Activated naive CD8-positive, alpha-beta T cell treated with anti-CD3 and anti-CD28 coated beads, Interleukin-2, amount 50 U/mL, for 24 hours (primary cell): ENCODE data around the gene UTP15.
A peak's percentile ranks its signal among the peaks of the same experiment; 100 is the strongest.

Experiments used
- ATAC-seq: fragments of 150-1000 bp; cut with Tn5 transposase; one replicate; pipeline ENCODE4 v1.10.0; 2021
- DNase-seq: peaks from one replicate; pipeline ENCODE4 v3.0.0; 2021
- H3K27ac Mint-ChIP-seq: one replicate; pipeline ENCODE4 v1.8.0; 2021; ENCODE audit warnings: mild to moderate bottlenecking, mixed read lengths
- H3K27me3 Mint-ChIP-seq: one replicate; pipeline ENCODE4 v1.8.0; 2021; ENCODE audit warnings: mixed read lengths
- H3K36me3 Mint-ChIP-seq: one replicate; pipeline ENCODE4 v1.8.0; 2021; ENCODE audit warnings: low read depth, mixed read lengths
- H3K4me1 Mint-ChIP-seq: one replicate; pipeline ENCODE4 v1.8.0; 2021; ENCODE audit warnings: mixed read lengths
- H3K4me3 Mint-ChIP-seq: one replicate; pipeline ENCODE4 v1.8.0; 2021; ENCODE audit warnings: mild to moderate bottlenecking, moderate library complexity, mixed read lengths
- H3K9me3 Mint-ChIP-seq: one replicate; pipeline ENCODE4 v1.8.0; 2021; ENCODE audit warnings: mixed read lengths

Gene UTP15

GRCh38 chr5:73565139-73565968, at the start of gene UTP15, which contains the start of gene ANKRA2:
TSS of gene UTP15 (plus strand) at chr5:73565743. CDS start at chr5:73567345, 1,602 bp downstream.
TSS of gene ANKRA2 (minus strand) at chr5:73565639. CDS start at chr5:73562881, 2,758 bp downstream.
- Mint-ChIP-seq H3K4me1 (peaks cover 42% of the 10 kb centered on the region), H3K36me3 (peaks cover 24% of the 10 kb centered on the region), H3K4me3 (peak within 1 kb of the TSS; percentile 91), H3K27me3 (no peaks in the 10 kb centered on the region), H3K27ac (peak within 1 kb of the TSS; percentile 96), H3K9me3 (no peaks in the 10 kb centered on the region)
- peak; percentile 97 for ATAC-seq
- DNase-seq: peak; percentile 99

GRCh38 chr5:73519531-73520283, 45.8 kb upstream of the UTP15 start:
- H3K4me1 Mint-ChIP-seq: peaks cover 9% of the 10 kb centered on the region
- no peaks in the 10 kb centered on the region for H3K36me3 Mint-ChIP-seq
- no peak overlapping the region for H3K4me3 Mint-ChIP-seq
- no peaks in the 10 kb centered on the region for H3K9me3 Mint-ChIP-seq
- peak; percentile 67 for DNase-seq
- peak; percentile 98 for ATAC-seq
- H3K27me3 Mint-ChIP-seq: no peaks in the 10 kb centered on the region
- no peak overlapping the region for H3K27ac Mint-ChIP-seq

GRCh38 chr5:73522989-73523388, 42.6 kb upstream of the UTP15 start:
- Mint-ChIP-seq H3K36me3 (no peaks in the 10 kb centered on the region), H3K4me3 (no peak overlapping the region), H3K27me3 (peaks cover 3% of the 10 kb centered on the region), H3K4me1 (peaks cover 9% of the 10 kb centered on the region), H3K9me3 (no peaks in the 10 kb centered on the region), H3K27ac (no peak overlapping the region)
- DNase-seq (no peak), ATAC-seq (no peak)

GRCh38 chr5:73523861-73524260, 41.7 kb upstream of the UTP15 start:
- Mint-ChIP-seq H3K27ac (no peak overlapping the region), H3K4me3 (no peak overlapping the region), H3K9me3 (no peaks in the 10 kb centered on the region), H3K36me3 (no peaks in the 10 kb centered on the region), H3K4me1 (peaks cover 9% of the 10 kb centered on the region), H3K27me3 (peaks cover 3% of the 10 kb centered on the region)
- ATAC-seq (no peak), DNase-seq (no peak)

GRCh38 chr5:73525606-73526203, 39.8 kb upstream of the UTP15 start:
- H3K27ac Mint-ChIP-seq: no peak overlapping the region
- ATAC-seq: no peak
- H3K36me3 Mint-ChIP-seq: no peaks in the 10 kb centered on the region
- peaks cover 9% of the 10 kb centered on the region for H3K27me3 Mint-ChIP-seq
- H3K4me1 Mint-ChIP-seq: peaks cover 5% of the 10 kb centered on the region
- H3K4me3 Mint-ChIP-seq: no peak overlapping the region
- no peak for DNase-seq
- no peaks in the 10 kb centered on the region for H3K9me3 Mint-ChIP-seq

GRCh38 chr5:73528248-73528647, 37.3 kb upstream of the UTP15 start:
- Mint-ChIP-seq H3K27ac (no peak overlapping the region), H3K36me3 (no peaks in the 10 kb centered on the region), H3K9me3 (no peaks in the 10 kb centered on the region), H3K27me3 (peaks cover 21% of the 10 kb centered on the region), H3K4me3 (no peak overlapping the region), H3K4me1 (peaks cover 5% of the 10 kb centered on the region)
- no peak for ATAC-seq
- no peak for DNase-seq

- no peak for ATAC-seq
- Mint-ChIP-seq H3K9me3 (no peaks in the 10 kb centered on the region), H3K4me3 (no peak overlapping the region), H3K36me3 (no peaks in the 10 kb centered on the region), H3K4me1 (peaks cover 1% of the 10 kb centered on the region), H3K27me3 (peaks cover 22% of the 10 kb centered on the region), H3K27ac (no peak overlapping the region)
- no peak for DNase-seq
These were observed 36.5 kb upstream of the UTP15 start for GRCh38 chr5:73529081-73529480.

GRCh38 chr5:73531356-73531755, 34.2 kb upstream of the UTP15 start:
- no peaks in the 10 kb centered on the region for H3K4me1 Mint-ChIP-seq
- DNase-seq (no peak), ATAC-seq (no peak)
- H3K27me3 Mint-ChIP-seq: peaks cover 24% of the 10 kb centered on the region
- no peak overlapping the region for H3K4me3 Mint-ChIP-seq
- H3K36me3 Mint-ChIP-seq: no peaks in the 10 kb centered on the region
- H3K27ac Mint-ChIP-seq: no peak overlapping the region
- H3K9me3 Mint-ChIP-seq: no peaks in the 10 kb centered on the region

- Mint-ChIP-seq H3K27ac (no peak overlapping the region), H3K4me1 (no peaks in the 10 kb centered on the region), H3K27me3 (peaks cover 26% of the 10 kb centered on the region), H3K9me3 (no peaks in the 10 kb centered on the region), H3K36me3 (no peaks in the 10 kb centered on the region), H3K4me3 (no peak overlapping the region)
- DNase-seq: no peak
- no peak for ATAC-seq
These were observed 33.3 kb upstream of the UTP15 start for GRCh38 chr5:73532195-73532594.

- ATAC-seq (no peak), DNase-seq (no peak)
- H3K4me3 Mint-ChIP-seq: no peak overlapping the region
- H3K27ac Mint-ChIP-seq: no peak overlapping the region
- H3K9me3 Mint-ChIP-seq: no peaks in the 10 kb centered on the region
- H3K36me3 Mint-ChIP-seq: no peaks in the 10 kb centered on the region
- H3K4me1 Mint-ChIP-seq: no peaks in the 10 kb centered on the region
- peaks cover 23% of the 10 kb centered on the region for H3K27me3 Mint-ChIP-seq
These were observed 31.4 kb upstream of the UTP15 start for GRCh38 chr5:73534011-73534644.

- DNase-seq (no peak), ATAC-seq (no peak)
- no peaks in the 10 kb centered on the region for H3K9me3 Mint-ChIP-seq
- no peak overlapping the region for H3K27ac Mint-ChIP-seq
- H3K36me3 Mint-ChIP-seq: no peaks in the 10 kb centered on the region
- no peaks in the 10 kb centered on the region for H3K4me1 Mint-ChIP-seq
- H3K27me3 Mint-ChIP-seq: peaks cover 25% of the 10 kb centered on the region
- H3K4me3 Mint-ChIP-seq: no peak overlapping the region
These were observed 30.6 kb upstream of the UTP15 start for GRCh38 chr5:73534971-73535370.

- H3K4me1 Mint-ChIP-seq: no peaks in the 10 kb centered on the region
- H3K9me3 Mint-ChIP-seq: no peaks in the 10 kb centered on the region
- no peak overlapping the region for H3K27ac Mint-ChIP-seq
- DNase-seq (no peak), ATAC-seq (no peak)
- no peaks in the 10 kb centered on the region for H3K36me3 Mint-ChIP-seq
- H3K4me3 Mint-ChIP-seq: no peak overlapping the region
- peaks cover 18% of the 10 kb centered on the region for H3K27me3 Mint-ChIP-seq
These were observed 25.8 kb upstream of the UTP15 start for GRCh38 chr5:73539730-73540129.

GRCh38 chr5:73540192-73540591, 25.4 kb upstream of the UTP15 start:
- Mint-ChIP-seq H3K27ac (no peak overlapping the region), H3K27me3 (peaks cover 18% of the 10 kb centered on the region), H3K9me3 (no peaks in the 10 kb centered on the region), H3K4me3 (no peak overlapping the region), H3K4me1 (no peaks in the 10 kb centered on the region), H3K36me3 (no peaks in the 10 kb centered on the region)
- ATAC-seq: no peak
- DNase-seq: no peak

- DNase-seq: no peak
These were observed 23.5 kb upstream of the UTP15 start for GRCh38 chr5:73542020-73542419.

More at GRCh38 chr5:73542020-73542419, 23.5 kb upstream of the UTP15 start:
- Mint-ChIP-seq H3K36me3 (no peaks in the 10 kb centered on the region), H3K4me3 (no peak overlapping the region), H3K27ac (no peak overlapping the region), H3K4me1 (no peaks in the 10 kb centered on the region), H3K9me3 (no peaks in the 10 kb centered on the region), H3K27me3 (peaks cover 16% of the 10 kb centered on the region)
- no peak for ATAC-seq
